Measurements from ENCODE around the gene SMIM5. TPM values are rescaled to one million over a fixed set of nuclear protein-coding genes. Genes with fewer than 3 reads are reported as not detected.

SMIM5 gene
- polyA plus RNA-seq, 3 donors, result 0.15 to 3.3 (median 0.43) TPM

DNA sequence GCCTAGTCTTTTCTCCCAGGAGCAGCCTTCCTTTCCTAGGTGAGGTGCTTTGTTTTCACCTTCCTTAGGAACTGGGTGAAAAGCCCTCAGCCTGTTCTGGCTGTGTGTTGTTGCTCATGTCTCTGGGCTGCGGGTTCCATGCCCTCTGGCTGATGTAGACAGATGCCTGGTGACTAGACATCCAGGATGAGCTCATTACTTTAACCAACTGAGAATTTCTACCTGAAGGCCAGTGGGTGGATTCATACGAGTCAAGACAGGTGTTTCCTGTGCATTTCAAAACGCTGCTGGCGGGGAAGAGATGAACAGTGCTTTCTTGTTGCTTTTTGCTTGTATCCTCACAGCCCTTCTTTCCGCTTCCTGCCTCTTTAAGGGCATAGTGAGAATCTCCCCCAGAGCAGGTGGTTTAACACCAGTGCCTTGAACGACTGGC, 56.2 kb downstream of the SMIM5 start:
- Histone ChIP-seq H3K4me3 (replicated peaks in 1 of 3; ENCODE audit: low read depth in 2 of 3, low read length in 3 of 3) (peak overlapping the region in 1 of 3 experiments; percentile 62), H3K27ac (ENCODE audit: low read depth in 1 of 2, low read length in 2 of 2) (peak overlapping the region; percentile 86 to 98), H4K20me1 (ENCODE audit: insufficient read depth, low read length) (peaks cover 42% of the 10 kb centered on the region), H2AFZ (ENCODE audit: insufficient read depth, low read depth, low read length, poor library complexity, severe bottlenecking) (no peak overlapping the region), H3K9me3 (replicated peaks in 1 of 2; ENCODE audit: control insufficient read depth in 1 of 2, insufficient read depth in 1 of 2, low read length in 2 of 2) (no peaks in the 10 kb centered on the region), H3K4me2 (replicated peaks; ENCODE audit: extremely low read depth, low read length, poor library complexity, severe bottlenecking) (peak overlapping the region; percentile 65), H3K4me1 (ENCODE audit: control insufficient read depth in 1 of 2, insufficient read depth in 2 of 2, low read length in 2 of 2) (peaks cover 53 to 61% of the 10 kb centered on the region in 2 donors), H3K9ac (ENCODE audit: insufficient read depth, low read length, poor library complexity, severe bottlenecking) (peak overlapping the region; percentile 71), H3K27me3 (ENCODE audit: control insufficient read depth in 2 of 2, insufficient read depth in 2 of 2, low read length in 2 of 2) (no peaks in the 10 kb centered on the region), H3K79me2 (ENCODE audit: insufficient read depth, low read length) (peaks cover 88% of the 10 kb centered on the region), H3K36me3 (replicated peaks in 1 of 2; ENCODE audit: control insufficient read depth in 1 of 2, insufficient read depth in 2 of 2, low read length in 2 of 2) (peaks cover 39 to 52% of the 10 kb centered on the region in 2 donors)
- Mint-ChIP-seq H3K27ac (peak overlapping the region; percentile 96 to 99 (median 98)), H3K9me3 (no peaks in the 10 kb centered on the region), H3K4me3 (peak overlapping the region in 1 of 2 donors; percentile 67), H3K4me1 (peaks cover 64% of the 10 kb centered on the region), H3K36me3 (peaks cover 47 to 63% of the 10 kb centered on the region in 2 donors), H3K27me3 (ENCODE audit: low read depth in 3 of 3) (no peaks in the 10 kb centered on the region)
- TF ChIP-seq, protein P1, sequence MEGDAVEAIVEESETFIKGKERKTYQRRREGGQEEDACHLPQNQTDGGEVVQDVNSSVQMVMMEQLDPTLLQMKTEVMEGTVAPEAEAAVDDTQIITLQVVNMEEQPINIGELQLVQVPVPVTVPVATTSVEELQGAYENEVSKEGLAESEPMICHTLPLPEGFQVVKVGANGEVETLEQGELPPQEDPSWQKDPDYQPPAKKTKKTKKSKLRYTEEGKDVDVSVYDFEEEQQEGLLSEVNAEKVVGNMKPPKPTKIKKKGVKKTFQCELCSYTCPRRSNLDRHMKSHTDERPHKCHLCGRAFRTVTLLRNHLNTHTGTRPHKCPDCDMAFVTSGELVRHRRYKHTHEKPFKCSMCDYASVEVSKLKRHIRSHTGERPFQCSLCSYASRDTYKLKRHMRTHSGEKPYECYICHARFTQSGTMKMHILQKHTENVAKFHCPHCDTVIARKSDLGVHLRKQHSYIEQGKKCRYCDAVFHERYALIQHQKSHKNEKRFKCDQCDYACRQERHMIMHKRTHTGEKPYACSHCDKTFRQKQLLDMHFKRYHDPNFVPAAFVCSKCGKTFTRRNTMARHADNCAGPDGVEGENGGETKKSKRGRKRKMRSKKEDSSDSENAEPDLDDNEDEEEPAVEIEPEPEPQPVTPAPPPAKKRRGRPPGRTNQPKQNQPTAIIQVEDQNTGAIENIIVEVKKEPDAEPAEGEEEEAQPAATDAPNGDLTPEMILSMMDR (IDR thresholded peaks at IDR 0.05), result no peak
- 25% methylated on average over 4 of the region's 6 CpGs for WGBS (ENCODE audit: insufficient coverage)
- intact Hi-C loops (cut with micrococcal nuclease), result no loop called here
- peak in 1 of 3 donors; percentile 6 for DNase-seq

Other genes starting within 250 kb of the SMIM5 start
- 100 to 1,000 TPM; 164 to 338 (median 262) TPM for gene GRB2, start 227.8 kb upstream of the SMIM5 start, polyA plus RNA-seq
- 100 to 1,000 TPM in 1 of 3 donors, 1 to 10 TPM in 2; 7.2 to 129 (median 8.4) TPM for gene TMEM94, start 176.8 kb upstream of the SMIM5 start, polyA plus RNA-seq
- gene CASKIN2, start 117.9 kb upstream of the SMIM5 start, polyA plus RNA-seq, result under 1 TPM in 1 of 3 donors, not detected in 2; 0.33 TPM
- gene TSEN54, start 116.9 kb upstream of the SMIM5 start, polyA plus RNA-seq, result 10 to 100 TPM; 10.3 to 13.6 (median 11.8) TPM
- gene LLGL2, start 107.7 kb upstream of the SMIM5 start, polyA plus RNA-seq, result 1 to 10 TPM; 4.8 to 7.5 (median 5.5) TPM
- 100 to 1,000 TPM in 1 of 3 donors, under 1 TPM in 2; 0.17 to 596 (median 0.62) TPM for gene MYO15B, start 45.6 kb upstream of the SMIM5 start, polyA plus RNA-seq
- 10 to 100 TPM in 1 of 3 donors, 1 to 10 TPM in 2; 3.1 to 27.7 (median 4.4) TPM for gene RECQL5, start 33.7 kb downstream of the SMIM5 start, polyA plus RNA-seq
- 100 to 1,000 TPM in 1 of 3 donors, 10 to 100 TPM in 2; 43.8 to 130 (median 61.6) TPM for gene SAP30BP, start 33.9 kb downstream of the SMIM5 start, polyA plus RNA-seq
- gene ITGB4, start 88.0 kb downstream of the SMIM5 start, polyA plus RNA-seq, result under 1 TPM in 2 of 3 donors, not detected in 1; 0.09 to 0.82 TPM
- 100 to 1,000 TPM in 1 of 3 donors, 10 to 100 TPM in 2; 44.8 to 108 (median 84.3) TPM for gene GALK1, start 131.8 kb downstream of the SMIM5 start, polyA plus RNA-seq
- 10 to 100 TPM in 1 of 3 donors, 1 to 10 TPM in 2; 6.3 to 12.9 (median 7.8) TPM for gene UNK, start 151.4 kb downstream of the SMIM5 start, polyA plus RNA-seq
- 100 to 1,000 TPM in 1 of 3 donors, 10 to 100 TPM in 2; 28.4 to 111 (median 53.3) TPM for gene UNC13D, start 211.0 kb downstream of the SMIM5 start, polyA plus RNA-seq
- gene WBP2, start 221.9 kb downstream of the SMIM5 start, polyA plus RNA-seq, result 10 to 100 TPM; 62.4 to 93.3 (median 67.9) TPM
- gene TRIM47, start 245.1 kb downstream of the SMIM5 start, polyA plus RNA-seq, result under 1 TPM in 1 of 3 donors, not detected in 2; 0.20 TPM

All from CD14-positive monocyte (primary cell).